Measurements from ENCODE around the gene STK10.

STK10 gene

DNA sequence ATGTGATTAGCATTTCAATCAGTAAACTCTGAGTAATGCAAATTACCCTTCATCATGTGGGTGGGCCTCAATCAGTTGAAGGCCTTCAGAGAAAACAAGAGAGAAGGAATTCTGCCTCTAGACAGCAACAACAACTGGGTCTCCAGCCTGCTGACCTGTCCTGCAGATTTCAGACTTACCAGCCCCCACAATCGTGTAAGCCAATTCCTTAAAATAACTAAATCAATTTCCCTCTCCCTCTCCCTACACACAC, 139.9 kb downstream of the STK10 start:
- no peaks in the 10 kb centered on the region for H4K20me1 ChIP-seq (ENCODE audit: insufficient read depth)
- TF ChIP-seq, protein P1, sequence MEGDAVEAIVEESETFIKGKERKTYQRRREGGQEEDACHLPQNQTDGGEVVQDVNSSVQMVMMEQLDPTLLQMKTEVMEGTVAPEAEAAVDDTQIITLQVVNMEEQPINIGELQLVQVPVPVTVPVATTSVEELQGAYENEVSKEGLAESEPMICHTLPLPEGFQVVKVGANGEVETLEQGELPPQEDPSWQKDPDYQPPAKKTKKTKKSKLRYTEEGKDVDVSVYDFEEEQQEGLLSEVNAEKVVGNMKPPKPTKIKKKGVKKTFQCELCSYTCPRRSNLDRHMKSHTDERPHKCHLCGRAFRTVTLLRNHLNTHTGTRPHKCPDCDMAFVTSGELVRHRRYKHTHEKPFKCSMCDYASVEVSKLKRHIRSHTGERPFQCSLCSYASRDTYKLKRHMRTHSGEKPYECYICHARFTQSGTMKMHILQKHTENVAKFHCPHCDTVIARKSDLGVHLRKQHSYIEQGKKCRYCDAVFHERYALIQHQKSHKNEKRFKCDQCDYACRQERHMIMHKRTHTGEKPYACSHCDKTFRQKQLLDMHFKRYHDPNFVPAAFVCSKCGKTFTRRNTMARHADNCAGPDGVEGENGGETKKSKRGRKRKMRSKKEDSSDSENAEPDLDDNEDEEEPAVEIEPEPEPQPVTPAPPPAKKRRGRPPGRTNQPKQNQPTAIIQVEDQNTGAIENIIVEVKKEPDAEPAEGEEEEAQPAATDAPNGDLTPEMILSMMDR (conservative IDR thresholded peaks at IDR 0.05; ENCODE audit: low read depth, low read length) = no peak
- no peak overlapping the region for H3K27ac ChIP-seq
- H3K79me2 ChIP-seq (ENCODE audit: insufficient read depth, low read depth) = no peaks in the 10 kb centered on the region
- no peaks in the 10 kb centered on the region for H3K36me3 ChIP-seq (ENCODE audit: insufficient read depth)
- no peak overlapping the region for H3K4me3 ChIP-seq (IDR thresholded peaks at IDR 0.05; ENCODE audit: insufficient read depth, low read depth, low read length)
- no peak overlapping the region for H3K9ac ChIP-seq
- no peaks in the 10 kb centered on the region for H3K27me3 ChIP-seq (ENCODE audit: insufficient read depth, low read depth)
- H2AFZ ChIP-seq (ENCODE audit: low read depth) = no peak overlapping the region
- no peaks in the 10 kb centered on the region for H3K4me1 ChIP-seq (ENCODE audit: low read depth, poor library complexity, severe bottlenecking)
- no peak overlapping the region for H3K4me2 ChIP-seq

- Histone ChIP-seq H3K4me2 (no peak overlapping the region), H2AFZ (ENCODE audit: low read depth) (no peak overlapping the region), H3K4me3 (IDR thresholded peaks at IDR 0.05; ENCODE audit: insufficient read depth, low read depth, low read length) (no peak overlapping the region), H3K4me1 (ENCODE audit: low read depth, poor library complexity, severe bottlenecking) (no peaks in the 10 kb centered on the region), H3K27ac (no peak overlapping the region), H4K20me1 (ENCODE audit: insufficient read depth) (no peaks in the 10 kb centered on the region), H3K9ac (no peak overlapping the region), H3K36me3 (ENCODE audit: insufficient read depth) (no peaks in the 10 kb centered on the region), H3K27me3 (ENCODE audit: insufficient read depth, low read depth) (no peaks in the 10 kb centered on the region), H3K79me2 (ENCODE audit: insufficient read depth, low read depth) (no peaks in the 10 kb centered on the region)
- TF ChIP-seq, protein P1 (conservative IDR thresholded peaks at IDR 0.05; ENCODE audit: low read depth, low read length) = no peak
These were observed 141.4 kb downstream of the STK10 start for GRCh38 chr5:172046593-172046992.

- no peak overlapping the region for H3K4me2 ChIP-seq
These were observed 142.8 kb downstream of the STK10 start for GRCh38 chr5:172045315-172045632.

DNA sequence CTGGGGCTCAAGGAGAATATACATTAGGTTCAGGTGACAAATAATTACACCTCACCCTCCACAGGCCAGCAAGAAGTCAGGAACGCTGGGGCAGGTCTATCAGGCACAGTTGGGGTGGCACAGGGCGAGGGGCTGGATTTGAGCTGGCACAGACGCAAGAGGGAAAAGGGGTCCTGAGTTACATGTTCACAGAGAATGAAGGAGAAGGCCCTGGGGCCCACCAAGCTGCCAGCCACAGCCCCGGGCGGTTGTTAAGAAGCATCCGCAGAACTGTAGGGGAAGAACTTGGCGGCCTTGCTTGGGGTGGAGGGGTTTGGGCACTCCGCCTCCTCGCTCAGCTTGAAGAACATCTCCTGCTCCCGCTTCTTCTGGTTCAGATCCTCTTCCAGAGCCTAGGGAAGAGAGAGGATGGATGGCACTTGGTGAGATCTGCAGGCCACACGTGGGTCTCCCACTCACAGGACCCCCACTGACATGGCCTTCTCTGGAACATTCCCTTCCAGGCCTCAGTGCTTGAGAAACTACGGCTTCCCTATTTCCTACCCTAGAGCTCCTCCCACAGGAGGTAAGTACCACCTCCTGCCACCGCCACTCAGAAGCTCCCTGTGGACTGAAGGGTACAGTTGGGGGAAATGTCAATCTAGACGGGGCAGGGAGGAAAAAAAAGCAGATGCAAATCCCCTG, 143.3 kb downstream of the STK10 start:
- Histone ChIP-seq H3K27ac (no peak overlapping the region), H3K4me2 (no peak overlapping the region), H3K9ac (no peak overlapping the region), H3K79me2 (ENCODE audit: insufficient read depth, low read depth) (no peaks in the 10 kb centered on the region), H3K27me3 (ENCODE audit: insufficient read depth, low read depth) (no peaks in the 10 kb centered on the region), H4K20me1 (ENCODE audit: insufficient read depth) (no peaks in the 10 kb centered on the region), H2AFZ (ENCODE audit: low read depth) (no peak overlapping the region), H3K36me3 (ENCODE audit: insufficient read depth) (no peaks in the 10 kb centered on the region), H3K4me1 (ENCODE audit: low read depth, poor library complexity, severe bottlenecking) (no peaks in the 10 kb centered on the region), H3K4me3 (IDR thresholded peaks at IDR 0.05; ENCODE audit: insufficient read depth, low read depth, low read length) (no peak overlapping the region)
- TF ChIP-seq, protein P1 (conservative IDR thresholded peaks at IDR 0.05; ENCODE audit: low read depth, low read length) = no peak

More at GRCh38 chr5:172045315-172045632, 142.8 kb downstream of the STK10 start:
- Histone ChIP-seq H3K9ac (no peak overlapping the region), H3K36me3 (ENCODE audit: insufficient read depth) (no peaks in the 10 kb centered on the region), H2AFZ (ENCODE audit: low read depth) (no peak overlapping the region), H3K79me2 (ENCODE audit: insufficient read depth, low read depth) (no peaks in the 10 kb centered on the region), H3K4me3 (IDR thresholded peaks at IDR 0.05; ENCODE audit: insufficient read depth, low read depth, low read length) (no peak overlapping the region), H3K4me1 (ENCODE audit: low read depth, poor library complexity, severe bottlenecking) (no peaks in the 10 kb centered on the region), H3K27me3 (ENCODE audit: insufficient read depth, low read depth) (no peaks in the 10 kb centered on the region), H3K27ac (no peak overlapping the region), H4K20me1 (ENCODE audit: insufficient read depth) (no peaks in the 10 kb centered on the region)
- TF ChIP-seq, protein P1 (conservative IDR thresholded peaks at IDR 0.05; ENCODE audit: low read depth, low read length) = no peak

Measured in KMS-11 (cell line).